ENCODE measurements around the gene PPP2R2D. TPM values are rescaled to one million over a fixed set of nuclear protein-coding genes. Genes with fewer than 3 reads are reported as not detected.

The PPP2R2D gene
- total and polyA plus RNA-seq, 4 donors = 15.6 to 51.4 (median 22.0) TPM

- H3K9me3 ChIP-seq (ENCODE audit: control insufficient read depth in 4 of 4, insufficient read depth in 3 of 4, low read length in 3 of 4) = no peaks in the 10 kb centered on the region
- DNase-seq (no peak), ATAC-seq (ENCODE audit: insufficient read depth, low FRiP score) (no peak)
- H3K9ac ChIP-seq (ENCODE audit: insufficient read depth in 1 of 2, low read length in 2 of 2) = no peak overlapping the region
- peaks cover 0 to 24% (median 14%) of the 10 kb centered on the region in 4 donors for H3K36me3 ChIP-seq (ENCODE audit: control insufficient read depth in 4 of 4, insufficient read depth in 4 of 4, low read length in 4 of 4)
- H3K4me3 ChIP-seq = no peak overlapping the region
- H3K27ac ChIP-seq (ENCODE audit: low read depth in 1 of 2, low read length in 1 of 2) = no peak overlapping the region
- WGBS, 2 donors = 89% methylated on average over 14 of the region's 14 CpGs
- H3K4me1 ChIP-seq (ENCODE audit: control insufficient read depth in 5 of 5, insufficient read depth in 5 of 5, low read length in 5 of 5) = peaks cover 3 to 16% (median 8%) of the 10 kb centered on the region in 5 donors
- H3K27me3 ChIP-seq (ENCODE audit: control insufficient read depth in 3 of 3, insufficient read depth in 3 of 3, low read length in 2 of 3) = no peaks in the 10 kb centered on the region
- TF ChIP-seq CTCF (IDR thresholded peaks at IDR 0.05; ENCODE audit: control extremely low read depth, extremely low read depth) = no peak
Observed at GRCh38 chr10:131974034-131974817, 73.4 kb downstream of the PPP2R2D start.

GRCh38 chr10:131975003-131975402 is 74.2 kb downstream of the PPP2R2D start:
- Histone ChIP-seq H3K27me3 (ENCODE audit: control insufficient read depth in 3 of 3, insufficient read depth in 3 of 3, low read length in 2 of 3) (no peaks in the 10 kb centered on the region), H3K27ac (ENCODE audit: low read depth in 1 of 2, low read length in 1 of 2) (no peak overlapping the region), H3K4me1 (ENCODE audit: control insufficient read depth in 5 of 5, insufficient read depth in 5 of 5, low read length in 5 of 5) (peaks cover 5 to 19% (median 13%) of the 10 kb centered on the region in 5 donors), H3K36me3 (ENCODE audit: control insufficient read depth in 4 of 4, insufficient read depth in 4 of 4, low read length in 4 of 4) (peaks cover 0 to 17% (median 12%) of the 10 kb centered on the region in 4 donors), H3K9me3 (ENCODE audit: control insufficient read depth in 4 of 4, insufficient read depth in 3 of 4, low read length in 3 of 4) (no peaks in the 10 kb centered on the region), H3K9ac (ENCODE audit: insufficient read depth in 1 of 2, low read length in 2 of 2) (no peak overlapping the region), H3K4me3 (no peak overlapping the region)
- TF ChIP-seq CTCF (IDR thresholded peaks at IDR 0.05; ENCODE audit: control extremely low read depth, extremely low read depth) = no peak
- no peak for DNase-seq
- WGBS, 2 donors = 75 to 80% methylated on average over 6 of the region's 6 CpGs
- no peak for ATAC-seq (ENCODE audit: insufficient read depth, low FRiP score)

GRCh38 chr10:131975796-131976195 is 75.0 kb downstream of the PPP2R2D start:
- no peak overlapping the region for H3K9ac ChIP-seq (ENCODE audit: insufficient read depth in 1 of 2, low read length in 2 of 2)
- no peak for TF ChIP-seq CTCF (IDR thresholded peaks at IDR 0.05; ENCODE audit: control extremely low read depth, extremely low read depth)
- H3K9me3 ChIP-seq (ENCODE audit: control insufficient read depth in 4 of 4, insufficient read depth in 3 of 4, low read length in 3 of 4) = no peaks in the 10 kb centered on the region
- no peaks in the 10 kb centered on the region for H3K27me3 ChIP-seq (ENCODE audit: control insufficient read depth in 3 of 3, insufficient read depth in 3 of 3, low read length in 2 of 3)
- peaks cover 0 to 12% (median 9%) of the 10 kb centered on the region in 4 donors for H3K36me3 ChIP-seq (ENCODE audit: control insufficient read depth in 4 of 4, insufficient read depth in 4 of 4, low read length in 4 of 4)
- no peak overlapping the region for H3K4me3 ChIP-seq
- 96 to 97% methylated on average over 10 of the region's 10 CpGs for WGBS, 2 donors
- ATAC-seq (ENCODE audit: insufficient read depth, low FRiP score) (no peak), DNase-seq (no peak)
- H3K4me1 ChIP-seq (ENCODE audit: control insufficient read depth in 5 of 5, insufficient read depth in 5 of 5, low read length in 5 of 5) = peaks cover 5 to 20% (median 18%) of the 10 kb centered on the region in 5 donors
- H3K27ac ChIP-seq (ENCODE audit: low read depth in 1 of 2, low read length in 1 of 2) = no peak overlapping the region

All from lung (tissue), 12 donors.